T-cell (primary cell): ENCODE measurements around the gene CNTNAP5. TPM values are rescaled to one million over a fixed set of nuclear protein-coding genes. Genes with fewer than 3 reads are reported as not detected.

ENCODE experiments used
- ATAC-seq, 4 experiments: fragments of 200-7000 bp in 3 of 4; fragments of 150-1000 bp in 1 of 4; cut with Tn5 transposase; replicated peaks in 1 of 4; 1 replicate in 3 of 4; 2 replicates in 1 of 4; pipeline ENCODE4 v1.10.0; 2021; ENCODE audit warnings: moderate library complexity in 3 of 4, mild to moderate bottlenecking in 2 of 4, moderate number of reproducible peaks in 1 of 4
- CTCF ChIA-PET, 2 donors: fragments of 300-600 bp; sonication (Branson Sonifier 250); formaldehyde crosslinking; loops; one replicate each; lab custom pipeline; 2022; ENCODE audit warnings: antibody characterized with exemption in 2 of 2; lab: Charles Lee
- POLR2A ChIA-PET, 2 donors: fragments of 300-600 bp; sonication (Branson Sonifier 250); formaldehyde crosslinking; loops; one replicate each; lab custom pipeline; 2022; ENCODE audit warnings: antibody characterized with exemption in 2 of 2; lab: Charles Lee
- DNase-seq, 35 experiments: peaks; one replicate each; pipeline versions ENCODE4 v3.0.0 to v3.0.0-alpha.2; 2013 to 2023
- H3K27ac ChIP-seq: one replicate; pipeline ENCODE4 v1.5.1; 2013; ENCODE audit warnings: low read length
- H3K27me3 ChIP-seq, 2 experiments: replicated peaks in 1 of 2; 1 replicate in 1 of 2; 2 replicates in 1 of 2; pipeline versions ENCODE4 v1.6.1 to v1.7.0; 2013; ENCODE audit warnings: low read length in 1 of 2, mixed read lengths in 1 of 2; ENCODE audit not compliant: control insufficient read depth in 2 of 2, insufficient read depth in 2 of 2; ENCODE audit errors: extremely low read depth in 1 of 2
- H3K36me3 ChIP-seq, 2 donors: 1 replicate in 1 of 2; 2 replicates in 1 of 2; pipeline versions ENCODE4 v1.6.1 to v1.7.0; 2013; ENCODE audit warnings: low read length in 1 of 2; ENCODE audit not compliant: control insufficient read depth in 2 of 2, insufficient read depth in 1 of 2; ENCODE audit errors: extremely low read depth in 1 of 2
- H3K4me1 ChIP-seq, 2 experiments: 1 replicate in 1 of 2; 2 replicates in 1 of 2; pipeline versions ENCODE4 v1.6.1 to v1.7.0; 2013; ENCODE audit warnings: low read length in 2 of 2, mixed read lengths in 1 of 2; ENCODE audit not compliant: insufficient read depth in 2 of 2, control insufficient read depth in 1 of 2; ENCODE audit errors: extremely low read depth in 1 of 2
- H3K4me3 ChIP-seq, 2 donors: 1 replicate in 1 of 2; 2 replicates in 1 of 2; pipeline versions ENCODE4 v1.5.1 to v1.7.0; 2013; ENCODE audit warnings: mild to moderate bottlenecking in 2 of 2, low read length in 1 of 2, moderate library complexity in 1 of 2; ENCODE audit not compliant: control insufficient read depth in 1 of 2; ENCODE audit errors: extremely low read depth in 1 of 2
- H3K9me3 ChIP-seq: 2 replicates; pipeline ENCODE4 v1.7.0; 2013
- H3K27ac Mint-ChIP-seq, 2 donors: one replicate each; pipeline ENCODE4 v1.8.0; 2020 to 2021; ENCODE audit warnings: mild to moderate bottlenecking in 2 of 2, mixed read lengths in 2 of 2
- H3K27me3 Mint-ChIP-seq, 2 donors: one replicate each; pipeline ENCODE4 v1.8.0; 2021 to 2022; ENCODE audit warnings: mixed read lengths in 2 of 2
- H3K36me3 Mint-ChIP-seq: one replicate; pipeline ENCODE4 v1.8.0; 2021; ENCODE audit warnings: mixed read lengths
- H3K4me1 Mint-ChIP-seq, 3 donors: one replicate each; pipeline ENCODE4 v1.8.0; 2020 to 2022; ENCODE audit warnings: mixed read lengths in 3 of 3, mild to moderate bottlenecking in 1 of 3
- H3K4me3 Mint-ChIP-seq, 3 donors: one replicate each; pipeline ENCODE4 v1.8.0; 2020 to 2022; ENCODE audit warnings: mild to moderate bottlenecking in 3 of 3, mixed read lengths in 3 of 3, moderate library complexity in 3 of 3
- H3K9me3 Mint-ChIP-seq, 3 donors: one replicate each; pipeline ENCODE4 v1.8.0; 2020 to 2022; ENCODE audit warnings: mixed read lengths in 3 of 3
- WGBS: methylation state at CpG from one replicate; pipeline ENCODE4 v1.1.5; 2013; ENCODE audit warnings: missing lambda C conversion rate; ENCODE audit not compliant: insufficient coverage; 5-methylcytosine and 5-hydroxymethylcytosine counted together
- total RNA-seq, 35 experiments: library from RNA in 6 of 35; stranded (reverse) in 6 of 35; fragments of 120-200 nt in 1 of 35; gene quantifications; one replicate each; pipeline versions ENCODE4 v1.2.1 to v1.2.4 and lab custom pipeline; 2013 to 2026

CNTNAP5 gene
- total RNA-seq, 5 donors from 2014 or later (not counting 1 experiment from before 2014, with no cell fraction given), result not detected

GRCh38 chr2:124604940-124605339, 579.9 kb downstream of the CNTNAP5 start:
- no peaks in the 10 kb centered on the region for H3K4me1 Mint-ChIP-seq
- ChIA-PET POLR2A (no interaction called here), CTCF (no interaction called here)
- peaks cover 9 to 18% (median 9%) of the 10 kb centered on the region in 3 donors for H3K9me3 Mint-ChIP-seq
- no peaks in the 10 kb centered on the region for H3K36me3 Mint-ChIP-seq
- no peak overlapping the region for H3K27ac Mint-ChIP-seq
- DNase-seq (no peak), ATAC-seq (no peak)
- Histone ChIP-seq H3K9me3 (no peaks in the 10 kb centered on the region), H3K27ac (no peak overlapping the region), H3K36me3 (no peaks in the 10 kb centered on the region), H3K27me3 (no peaks in the 10 kb centered on the region), H3K4me3 (no peak overlapping the region), H3K4me1 (no peaks in the 10 kb centered on the region)
- no peak overlapping the region for H3K4me3 Mint-ChIP-seq
- H3K27me3 Mint-ChIP-seq, result no peaks in the 10 kb centered on the region
- no CpG with 5 or more reads among the region's 2 CpGs for WGBS

DNA sequence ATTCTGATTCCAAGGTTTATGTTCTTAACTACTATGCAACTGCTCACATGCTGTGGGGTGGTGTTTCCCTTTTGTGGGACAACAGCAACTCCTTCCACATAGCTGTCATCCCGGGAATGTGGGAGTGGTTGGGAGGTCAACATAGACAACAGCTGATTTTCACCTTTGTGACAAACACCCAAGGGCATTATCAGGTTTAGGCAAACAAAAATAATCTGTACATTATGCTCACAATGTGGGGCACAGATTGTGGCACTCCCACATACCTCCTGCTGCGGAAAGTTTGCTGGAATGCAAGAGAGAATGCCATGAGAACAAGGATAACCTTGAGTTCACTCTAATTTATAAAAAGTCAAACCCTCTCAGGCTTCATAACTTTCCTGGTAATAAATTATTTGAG, 582.6 kb downstream of the CNTNAP5 start:
- DNase-seq (no peak), ATAC-seq (no peak)
- Mint-ChIP-seq H3K4me1 (no peaks in the 10 kb centered on the region), H3K27me3 (no peaks in the 10 kb centered on the region), H3K4me3 (no peak overlapping the region), H3K27ac (no peak overlapping the region), H3K9me3 (peaks cover 5 to 11% (median 10%) of the 10 kb centered on the region in 3 donors), H3K36me3 (no peaks in the 10 kb centered on the region)
- no peaks in the 10 kb centered on the region for H3K4me1 ChIP-seq
- H3K36me3 ChIP-seq, result no peaks in the 10 kb centered on the region
- ChIA-PET CTCF (no interaction called here), POLR2A (no interaction called here)
- WGBS, result 100% methylated on average over 1 of the region's 2 CpGs
- H3K27ac ChIP-seq, result no peak overlapping the region
- H3K27me3 ChIP-seq, result no peaks in the 10 kb centered on the region
- no peaks in the 10 kb centered on the region for H3K9me3 ChIP-seq
- H3K4me3 ChIP-seq, result no peak overlapping the region

- WGBS, result 79% methylated on average over 2 of the region's 6 CpGs
- Histone ChIP-seq H3K9me3 (no peaks in the 10 kb centered on the region), H3K36me3 (no peaks in the 10 kb centered on the region), H3K4me3 (no peak overlapping the region), H3K4me1 (no peaks in the 10 kb centered on the region), H3K27ac (no peak overlapping the region), H3K27me3 (no peaks in the 10 kb centered on the region)
- Mint-ChIP-seq H3K4me3 (no peak overlapping the region), H3K4me1 (no peaks in the 10 kb centered on the region), H3K27ac (no peak overlapping the region), H3K27me3 (no peaks in the 10 kb centered on the region), H3K9me3 (peaks cover 3 to 8% (median 7%) of the 10 kb centered on the region in 3 donors), H3K36me3 (no peaks in the 10 kb centered on the region)
- CTCF ChIA-PET, result no interaction called here
- ATAC-seq (no peak), DNase-seq (no peak)
- POLR2A ChIA-PET, result no interaction called here
These were observed 584.6 kb downstream of the CNTNAP5 start for GRCh38 chr2:124609667-124610066.

- DNase-seq, result no peak
- Histone ChIP-seq H3K27ac (no peak overlapping the region), H3K4me1 (no peaks in the 10 kb centered on the region), H3K27me3 (no peaks in the 10 kb centered on the region), H3K4me3 (no peak overlapping the region), H3K9me3 (no peaks in the 10 kb centered on the region), H3K36me3 (no peaks in the 10 kb centered on the region)
- H3K27me3 Mint-ChIP-seq, result no peaks in the 10 kb centered on the region
- no peak for ATAC-seq
- ChIA-PET POLR2A (no interaction called here), CTCF (no interaction called here)
- H3K4me3 Mint-ChIP-seq, result no peak overlapping the region
- no peaks in the 10 kb centered on the region for H3K4me1 Mint-ChIP-seq
- no peaks in the 10 kb centered on the region for H3K36me3 Mint-ChIP-seq
- no peak overlapping the region for H3K27ac Mint-ChIP-seq
- H3K9me3 Mint-ChIP-seq, result peaks cover 3 to 7% (median 7%) of the 10 kb centered on the region in 3 donors
These were observed 585.1 kb downstream of the CNTNAP5 start for GRCh38 chr2:124610141-124610540.

- Histone ChIP-seq H3K4me1 (no peaks in the 10 kb centered on the region), H3K9me3 (no peaks in the 10 kb centered on the region), H3K4me3 (no peak overlapping the region), H3K27me3 (no peaks in the 10 kb centered on the region), H3K27ac (no peak overlapping the region), H3K36me3 (no peaks in the 10 kb centered on the region)
- CTCF ChIA-PET, result no interaction called here
- Mint-ChIP-seq H3K27ac (no peak overlapping the region), H3K4me1 (no peaks in the 10 kb centered on the region), H3K36me3 (no peaks in the 10 kb centered on the region), H3K9me3 (peaks cover 3 to 11% (median 9%) of the 10 kb centered on the region in 3 donors), H3K4me3 (no peak overlapping the region), H3K27me3 (no peaks in the 10 kb centered on the region)
- DNase-seq, result no peak
- POLR2A ChIA-PET, result no interaction called here
- 89% methylated on average over 10 of the region's 10 CpGs for WGBS
- ATAC-seq, result no peak
These were observed 585.8 kb downstream of the CNTNAP5 start for GRCh38 chr2:124610866-124611265.

DNA sequence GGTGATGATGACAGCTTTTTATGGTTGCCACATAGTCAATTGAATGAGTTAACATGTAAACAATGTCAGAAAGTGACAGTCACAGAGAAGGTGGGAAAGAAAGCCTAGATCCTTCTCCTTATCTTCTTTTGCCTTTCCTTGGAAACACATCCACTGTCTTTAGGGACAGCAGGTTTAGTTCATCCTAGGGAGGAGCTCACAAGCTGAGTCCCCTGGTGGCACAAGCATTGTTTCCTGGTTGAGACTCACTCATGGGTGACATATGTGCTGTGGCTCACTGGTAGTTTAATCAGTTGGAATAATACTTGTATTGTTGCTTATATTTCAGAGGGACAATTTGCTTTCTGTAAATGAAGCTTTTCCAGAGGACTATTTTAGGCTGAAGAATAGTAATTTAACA, 598.5 kb downstream of the CNTNAP5 start:
- H3K4me1 ChIP-seq, result no peaks in the 10 kb centered on the region
- ATAC-seq (no peak), DNase-seq (no peak)
- peaks cover 6 to 33% (median 16%) of the 10 kb centered on the region in 3 donors for H3K9me3 Mint-ChIP-seq
- no peaks in the 10 kb centered on the region for H3K36me3 Mint-ChIP-seq
- no peak overlapping the region for H3K27ac ChIP-seq
- ChIA-PET CTCF (no interaction called here), POLR2A (no interaction called here)
- no peaks in the 10 kb centered on the region for H3K27me3 Mint-ChIP-seq
- no peaks in the 10 kb centered on the region for H3K4me1 Mint-ChIP-seq
- no peaks in the 10 kb centered on the region for H3K9me3 ChIP-seq
- no peak overlapping the region for H3K4me3 ChIP-seq
- no peak overlapping the region for H3K27ac Mint-ChIP-seq
- H3K27me3 ChIP-seq, result no peaks in the 10 kb centered on the region
- no peaks in the 10 kb centered on the region for H3K36me3 ChIP-seq
- no peak overlapping the region for H3K4me3 Mint-ChIP-seq

- no peak for ATAC-seq
- H3K4me3 Mint-ChIP-seq, result no peak overlapping the region
- H3K27me3 ChIP-seq, result no peaks in the 10 kb centered on the region
- no peak overlapping the region for H3K27ac Mint-ChIP-seq
- peaks cover 3 to 28% (median 8%) of the 10 kb centered on the region in 3 donors for H3K9me3 Mint-ChIP-seq
- H3K9me3 ChIP-seq, result no peaks in the 10 kb centered on the region
- no peaks in the 10 kb centered on the region for H3K4me1 ChIP-seq
- no peaks in the 10 kb centered on the region for H3K36me3 Mint-ChIP-seq
- H3K27ac ChIP-seq, result no peak overlapping the region
- 83% methylated on average over 3 of the region's 5 CpGs for WGBS
- H3K36me3 ChIP-seq, result no peaks in the 10 kb centered on the region
- POLR2A ChIA-PET, result interaction anchor here in 1 of 2 donors (0.6 kb wide), 1 partner anchor 1403 kb away, joined by 3 read pairs; no protein-coding TSS in a partner anchor
- CTCF ChIA-PET, result no interaction called here
- no peak overlapping the region for H3K4me3 ChIP-seq
- no peaks in the 10 kb centered on the region for H3K4me1 Mint-ChIP-seq
- H3K27me3 Mint-ChIP-seq, result no peaks in the 10 kb centered on the region
- no peak for DNase-seq
These were observed 600.5 kb downstream of the CNTNAP5 start for GRCh38 chr2:124625561-124625960.
